HUDEP-2 (cell line): Measurements from ENCODE around the gene ANGEL1.

ENCODE experiments used
- DNase-seq, 76 experiments: peaks; one replicate each; lab custom pipeline; 2025; ENCODE audit not compliant: unreplicated experiment in 76 of 76; lab: John Stamatoyannopoulos, UW

ANGEL1 gene

DNA sequence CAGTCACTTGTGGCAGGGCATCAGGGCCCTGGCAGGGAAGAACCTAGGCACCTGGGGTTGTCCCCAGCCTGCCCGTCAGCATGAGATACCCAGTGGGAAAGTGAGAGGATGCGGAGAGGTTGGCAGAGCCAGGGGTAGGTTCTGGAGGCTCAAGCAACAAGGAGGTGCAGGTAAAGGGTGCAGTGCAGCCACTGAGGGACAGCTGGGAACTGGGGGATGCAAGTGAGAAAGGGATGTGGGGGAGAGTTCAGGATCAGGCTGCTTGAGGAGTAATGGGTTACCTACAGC, 32.7 kb downstream of the ANGEL1 start:
- no peak for DNase-seq

DNA sequence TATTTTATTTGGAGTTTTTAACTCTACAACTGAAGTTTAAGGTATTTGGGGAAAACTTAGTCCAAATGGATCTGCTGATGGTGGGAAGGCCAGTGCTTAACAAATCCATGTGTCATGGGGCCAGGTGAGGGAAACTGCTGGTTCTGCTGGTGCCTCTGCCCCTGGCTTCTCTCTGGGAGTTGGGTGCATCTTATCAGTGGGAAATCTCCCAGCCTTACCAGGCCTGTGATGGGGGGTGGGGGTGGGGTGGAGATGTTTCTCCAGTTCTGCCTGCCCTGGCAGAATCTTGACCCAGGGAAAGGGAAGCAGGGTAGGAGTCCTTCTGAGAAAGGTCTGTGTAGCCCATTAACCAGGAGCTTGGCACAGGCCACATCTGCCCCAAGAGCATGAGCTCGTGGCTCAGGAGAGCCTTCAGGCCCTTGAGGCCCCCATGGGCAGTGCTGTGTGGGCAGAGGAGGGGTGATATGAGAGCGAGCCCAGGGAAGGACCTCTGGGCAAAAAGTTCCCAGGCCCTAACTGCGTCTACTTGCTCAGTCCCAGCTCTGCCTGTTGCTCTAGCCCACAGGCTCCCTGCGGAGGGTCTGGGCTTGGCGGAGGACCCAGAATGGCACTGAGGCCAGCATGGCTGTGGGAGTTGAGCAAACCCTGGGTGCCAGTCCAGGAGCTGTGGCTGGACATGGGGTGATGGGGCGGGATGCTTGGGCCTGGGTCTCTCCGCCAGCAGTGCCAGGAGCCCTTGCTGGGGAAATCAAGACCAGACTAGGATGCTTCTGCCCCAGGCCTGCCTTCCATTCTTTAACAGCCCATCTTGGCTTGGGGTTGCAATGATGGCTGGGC, 33.2 kb downstream of the ANGEL1 start:
- no peak for DNase-seq

DNA sequence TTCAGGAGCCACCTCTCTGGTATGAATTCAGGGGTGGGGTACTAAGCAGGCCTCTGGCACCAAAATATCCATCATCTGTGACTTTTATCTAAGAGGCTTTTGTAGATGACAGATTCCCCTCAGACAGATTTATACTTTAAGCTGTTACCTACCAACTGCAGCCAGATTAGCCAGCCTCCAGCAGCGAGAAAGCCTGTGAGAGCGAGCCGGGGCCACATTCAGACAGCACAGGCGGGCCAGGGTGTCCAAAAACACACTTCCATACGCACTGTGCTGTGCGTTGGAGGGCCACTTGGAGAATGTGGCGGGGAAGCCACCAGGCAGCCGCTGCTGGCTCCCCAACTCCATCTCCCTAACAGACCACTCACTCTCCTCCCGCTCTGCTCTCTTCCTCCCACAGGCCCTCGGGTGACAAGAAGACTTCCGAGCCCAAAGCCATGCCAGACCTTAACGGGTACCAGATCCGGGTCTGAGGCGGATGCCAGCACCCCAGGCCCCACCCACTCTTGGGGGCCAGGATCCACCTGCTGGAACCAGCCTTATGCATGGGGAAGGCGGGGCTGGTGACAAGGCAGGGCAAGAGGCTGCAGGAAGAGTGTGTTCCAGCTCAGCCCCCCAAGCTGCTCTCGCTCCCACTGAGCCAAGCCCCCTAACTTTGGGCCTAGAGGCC, 34.0 kb downstream of the ANGEL1 start:
- DNase-seq = no peak

DNA sequence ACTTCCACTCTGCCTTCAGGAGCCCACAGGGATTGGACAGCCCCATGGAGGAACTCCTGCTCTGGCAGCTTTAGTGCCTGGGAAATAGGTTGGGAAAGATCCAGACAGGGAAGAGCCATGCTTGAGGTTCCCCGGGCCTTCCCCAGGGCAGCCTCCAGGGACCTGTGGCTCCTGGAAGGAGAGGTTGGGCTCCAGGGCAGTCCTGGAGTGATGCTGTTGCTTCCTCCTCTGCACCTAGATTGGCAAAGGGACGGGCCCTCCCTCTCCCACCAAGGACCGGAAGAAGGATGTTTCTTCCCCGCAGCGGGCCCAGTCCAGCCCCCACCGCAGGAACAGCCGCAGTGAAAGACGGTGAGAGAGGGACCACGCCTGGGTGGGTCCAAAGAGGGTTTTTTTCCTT, 35.0 kb downstream of the ANGEL1 start:
- no peak for DNase-seq

DNA sequence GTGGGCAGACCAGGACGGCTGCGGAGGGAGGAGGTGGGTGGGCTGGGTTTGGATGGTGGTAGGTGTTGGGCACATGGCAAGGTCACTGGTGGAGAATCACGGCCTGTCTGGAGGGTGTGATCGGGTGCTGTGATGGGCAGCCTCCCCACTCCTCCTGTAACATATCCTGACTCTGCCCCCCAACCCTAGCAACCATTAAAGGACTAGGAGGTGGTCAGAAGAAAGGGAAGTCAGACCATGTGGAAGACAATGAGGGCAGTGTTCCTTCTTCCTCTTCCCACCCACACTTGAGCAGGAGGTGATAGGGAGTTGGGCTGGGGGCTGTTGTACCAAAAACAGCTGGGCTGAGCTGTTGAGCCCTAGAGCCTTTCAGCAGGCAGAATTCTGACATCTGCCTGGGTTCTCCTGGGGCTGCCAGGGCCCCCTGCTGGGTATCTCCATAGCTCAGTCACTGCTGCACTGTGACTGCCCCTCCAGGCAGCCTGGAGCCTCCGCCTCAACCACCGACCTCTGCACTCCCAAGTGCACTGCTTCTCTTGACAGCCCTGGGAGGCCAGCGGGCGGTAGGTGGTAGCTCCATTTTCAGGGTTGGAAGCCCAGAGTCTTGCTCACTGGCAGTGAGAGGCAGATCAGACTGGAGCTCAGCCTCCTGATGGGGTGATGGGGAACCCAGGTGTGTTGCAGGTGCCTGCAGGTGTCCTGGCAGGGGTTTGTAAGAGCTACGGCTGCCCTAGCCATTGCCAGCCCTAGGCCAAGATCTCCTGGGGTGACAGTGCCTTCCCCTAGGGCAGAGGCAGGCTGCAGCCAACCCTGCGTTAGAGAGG, 36.0 kb downstream of the ANGEL1 start:
- DNase-seq = peak in 12 of 76 experiments; percentile 1 to 55 (median 9)

DNA sequence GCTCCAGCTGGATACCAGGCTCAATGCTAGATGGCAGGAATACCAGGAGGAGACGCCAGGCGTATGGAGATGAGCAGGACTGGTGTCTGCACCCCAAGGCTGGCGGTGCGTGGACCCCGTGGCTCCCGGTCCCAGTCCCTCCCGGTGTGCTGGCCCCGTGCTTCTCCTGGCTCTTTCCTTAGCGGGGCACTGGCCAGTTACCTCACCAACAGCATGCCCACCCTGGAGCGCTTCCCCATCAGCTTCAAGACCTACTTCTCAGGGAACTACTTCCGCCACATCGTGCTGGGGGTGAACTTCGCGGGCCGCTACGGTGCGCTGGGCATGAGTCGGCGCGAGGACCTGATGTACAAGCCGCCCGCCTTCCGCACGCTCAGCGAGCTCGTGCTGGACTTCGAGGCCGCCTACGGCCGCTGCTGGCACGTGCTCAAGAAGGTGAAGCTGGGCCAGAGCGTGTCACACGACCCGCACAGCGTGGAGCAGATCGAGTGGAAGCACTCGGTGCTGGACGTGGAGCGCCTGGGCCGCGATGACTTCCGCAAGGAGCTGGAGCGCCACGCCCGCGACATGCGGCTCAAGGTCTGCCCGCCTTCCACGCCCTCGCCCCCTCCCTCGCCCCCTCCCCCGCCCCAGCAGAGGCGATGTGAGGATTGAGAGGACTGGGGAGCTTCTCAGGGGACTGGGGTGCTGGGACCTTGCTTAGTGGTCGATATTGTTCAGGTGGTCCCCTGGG, 36.8 kb downstream of the ANGEL1 start:
- DNase-seq = no peak

DNA sequence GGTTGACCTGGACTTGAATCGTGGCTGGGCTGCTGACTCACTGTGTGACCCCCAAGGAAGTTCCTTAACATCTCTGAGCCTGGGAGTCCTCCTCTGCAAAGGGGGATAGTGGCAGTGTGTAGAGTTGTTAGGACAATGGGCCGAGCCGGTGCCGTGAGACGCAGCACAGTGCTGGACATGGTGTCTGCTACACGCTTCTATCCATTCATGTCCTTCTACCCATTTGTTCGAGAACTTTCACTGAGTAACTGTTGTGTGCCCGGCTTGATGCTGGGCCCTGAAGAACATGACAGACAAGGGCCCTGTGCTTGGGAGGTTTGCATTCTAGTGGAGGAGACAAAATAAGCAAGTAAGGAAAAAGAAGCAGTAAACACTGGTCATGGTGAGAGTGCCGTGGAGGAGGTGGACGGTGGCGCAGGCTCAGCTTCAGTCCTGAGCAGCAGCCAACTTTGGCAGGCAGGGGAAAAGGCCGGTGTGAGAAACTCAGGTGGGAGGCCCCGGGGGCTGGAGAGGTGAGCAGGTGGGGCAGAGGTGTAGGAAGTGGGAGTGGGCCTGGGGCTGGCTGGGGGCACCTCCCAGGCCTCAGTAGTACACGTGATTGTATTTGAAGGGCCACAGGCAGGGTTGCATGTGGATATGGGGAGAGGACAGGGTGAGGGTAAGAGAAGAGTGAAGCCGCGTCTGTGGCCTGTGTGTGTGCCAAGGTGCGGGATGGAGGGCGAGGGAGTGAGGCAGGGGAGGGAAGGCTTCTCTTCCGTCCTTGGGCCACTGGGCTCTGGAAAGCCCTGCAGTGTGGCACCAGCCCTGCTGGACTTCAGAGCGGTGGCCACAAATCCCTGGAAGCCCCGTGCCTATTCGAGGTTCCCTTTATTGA, 37.6 kb downstream of the ANGEL1 start:
- no peak for DNase-seq

DNA sequence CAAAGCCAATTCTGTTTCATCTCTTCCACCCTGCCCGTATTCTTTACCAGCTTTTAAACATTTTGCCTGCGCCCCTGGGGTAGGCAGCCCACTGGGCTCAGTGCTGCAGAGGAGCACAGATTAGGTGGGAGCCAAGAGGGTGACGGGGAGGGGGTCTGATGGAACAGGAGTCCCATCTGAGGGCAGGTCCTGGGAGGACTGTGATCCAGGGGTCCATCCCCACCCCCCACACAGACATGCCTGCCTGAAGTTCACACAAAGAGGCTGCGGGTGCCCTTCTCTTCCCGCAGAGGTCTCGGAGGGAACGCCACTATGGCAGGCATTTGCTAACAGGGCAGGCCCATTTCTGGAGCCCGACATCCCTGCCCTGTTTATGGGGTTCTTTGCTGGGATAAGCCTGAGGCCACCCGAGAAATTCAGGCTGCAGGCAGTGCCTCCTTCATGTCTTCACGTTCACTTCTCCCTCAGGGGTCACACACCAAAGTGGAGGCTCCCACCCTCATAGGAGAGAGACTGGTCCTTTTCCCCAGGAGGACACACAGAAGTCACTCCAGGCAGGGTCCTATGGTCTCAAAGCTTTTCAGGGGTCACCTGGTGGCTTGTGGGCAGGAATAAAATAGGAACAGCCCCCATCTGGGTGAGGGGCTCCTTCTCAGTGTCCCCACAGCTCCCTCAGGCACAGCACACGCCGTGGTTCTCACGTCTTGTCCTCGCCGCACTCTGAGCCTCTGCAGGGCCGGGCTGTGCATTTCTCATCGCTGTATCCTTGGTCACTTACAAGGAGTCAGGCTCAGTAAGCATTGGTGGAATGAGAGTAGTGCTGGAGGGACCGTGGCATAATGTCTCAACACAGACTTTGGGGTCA, 38.5 kb downstream of the ANGEL1 start:
- no peak for DNase-seq

DNA sequence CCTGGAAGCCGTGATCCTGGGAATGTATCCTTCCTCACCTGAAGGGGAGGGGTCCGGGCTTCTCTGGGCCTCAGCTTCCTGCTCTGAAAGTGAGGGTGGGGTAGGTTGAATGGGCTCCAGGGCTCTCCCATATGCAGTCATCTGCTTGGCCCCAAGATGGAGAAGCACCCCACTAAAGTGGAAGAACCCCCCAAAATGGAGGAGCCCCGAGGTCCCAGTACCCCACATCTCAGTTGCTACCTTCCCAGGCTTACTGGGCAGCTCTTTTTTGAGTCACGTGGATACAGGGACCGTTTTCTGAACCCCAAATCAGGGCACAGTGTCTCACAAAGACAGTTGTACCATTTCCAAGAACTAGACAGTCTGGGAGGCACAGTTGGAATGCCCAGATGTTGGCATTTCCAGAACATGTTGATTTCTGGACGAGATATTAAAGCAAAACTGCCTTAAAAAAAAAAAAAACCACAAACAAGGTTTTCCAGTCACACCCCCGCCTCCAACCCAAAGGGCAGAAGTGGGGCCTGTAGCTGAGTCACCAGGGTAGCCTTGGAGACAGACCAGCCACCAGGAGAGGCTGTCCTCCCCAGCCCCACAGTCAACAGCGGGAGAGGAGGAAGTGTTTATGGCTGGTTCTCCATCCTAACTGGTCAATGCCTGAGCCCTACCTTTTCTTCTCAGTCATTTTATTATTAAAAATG, 39.3 kb downstream of the ANGEL1 start:
- peak in 50 of 76 experiments; percentile 1 to 75 (median 40) for DNase-seq

DNA sequence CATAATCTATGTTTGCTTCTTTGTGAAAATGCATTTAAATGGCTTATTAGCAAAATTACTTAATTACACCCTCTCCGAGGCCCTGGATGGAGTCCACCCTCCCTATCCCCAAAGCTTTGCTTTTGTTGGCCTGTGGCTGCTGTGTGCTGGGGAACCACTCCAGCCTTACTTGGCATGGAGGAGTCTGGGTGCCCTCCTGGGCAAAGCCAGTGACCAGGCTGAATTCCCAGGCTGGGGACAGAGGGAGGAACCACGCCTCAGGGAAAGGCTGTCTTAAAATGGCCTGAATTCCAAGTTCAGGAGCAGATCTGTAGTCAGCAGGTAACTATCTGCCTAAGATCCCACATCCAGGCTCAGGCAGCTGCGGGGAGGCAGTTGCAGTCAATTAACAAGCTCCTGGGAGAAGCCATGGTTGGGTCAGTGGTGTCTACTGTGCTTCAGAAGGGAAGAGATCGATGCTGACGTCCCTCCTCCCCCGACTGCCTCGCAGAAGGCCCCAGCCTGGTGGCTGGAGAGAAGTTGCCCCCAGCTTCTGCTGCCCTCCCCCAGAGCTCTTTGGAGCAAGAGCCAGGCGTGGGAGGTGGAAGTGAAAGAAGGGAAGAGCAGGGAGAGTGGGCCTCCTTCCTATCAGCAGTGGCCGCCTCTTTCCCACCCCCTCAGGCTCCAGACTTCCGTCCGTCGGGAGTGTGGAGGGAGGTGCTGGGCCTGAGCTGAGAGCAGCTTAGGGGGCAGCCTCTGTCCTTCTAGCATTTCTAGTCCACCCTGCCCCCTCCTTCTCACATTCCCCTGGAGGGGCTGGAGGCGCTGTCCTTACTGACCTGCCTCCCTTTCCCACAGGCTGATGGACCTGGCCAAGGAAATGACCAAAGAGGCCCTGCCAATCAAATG, 40.1 kb downstream of the ANGEL1 start:
- DNase-seq = no peak

DNA sequence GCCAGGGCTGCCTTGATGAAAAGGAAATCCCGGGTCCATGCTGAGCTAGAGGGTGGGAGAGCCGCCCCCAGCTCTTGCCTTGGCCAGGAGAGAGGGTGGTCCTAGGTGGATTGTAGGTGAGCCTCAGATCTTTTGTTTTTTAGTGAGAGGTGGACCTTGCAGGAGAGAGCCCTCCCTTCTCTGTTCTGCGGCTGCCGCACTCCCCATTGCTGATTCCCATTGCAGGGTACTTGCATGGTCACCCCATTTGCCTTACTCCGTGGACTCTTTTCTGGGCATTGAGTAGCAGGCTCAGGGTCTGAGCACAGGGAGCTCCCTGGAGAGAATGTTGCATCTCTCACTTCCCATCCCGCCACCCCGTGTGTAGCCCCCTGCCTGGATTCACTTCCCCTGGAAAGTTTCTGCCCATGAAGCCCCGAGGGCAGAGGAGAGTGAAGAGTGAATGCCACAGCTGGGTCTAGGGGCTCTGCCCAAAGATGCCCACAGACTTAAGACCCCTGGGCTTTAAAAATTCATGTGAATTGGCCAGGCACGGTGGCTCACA, 41.2 kb downstream of the ANGEL1 start:
- no peak for DNase-seq

DNA sequence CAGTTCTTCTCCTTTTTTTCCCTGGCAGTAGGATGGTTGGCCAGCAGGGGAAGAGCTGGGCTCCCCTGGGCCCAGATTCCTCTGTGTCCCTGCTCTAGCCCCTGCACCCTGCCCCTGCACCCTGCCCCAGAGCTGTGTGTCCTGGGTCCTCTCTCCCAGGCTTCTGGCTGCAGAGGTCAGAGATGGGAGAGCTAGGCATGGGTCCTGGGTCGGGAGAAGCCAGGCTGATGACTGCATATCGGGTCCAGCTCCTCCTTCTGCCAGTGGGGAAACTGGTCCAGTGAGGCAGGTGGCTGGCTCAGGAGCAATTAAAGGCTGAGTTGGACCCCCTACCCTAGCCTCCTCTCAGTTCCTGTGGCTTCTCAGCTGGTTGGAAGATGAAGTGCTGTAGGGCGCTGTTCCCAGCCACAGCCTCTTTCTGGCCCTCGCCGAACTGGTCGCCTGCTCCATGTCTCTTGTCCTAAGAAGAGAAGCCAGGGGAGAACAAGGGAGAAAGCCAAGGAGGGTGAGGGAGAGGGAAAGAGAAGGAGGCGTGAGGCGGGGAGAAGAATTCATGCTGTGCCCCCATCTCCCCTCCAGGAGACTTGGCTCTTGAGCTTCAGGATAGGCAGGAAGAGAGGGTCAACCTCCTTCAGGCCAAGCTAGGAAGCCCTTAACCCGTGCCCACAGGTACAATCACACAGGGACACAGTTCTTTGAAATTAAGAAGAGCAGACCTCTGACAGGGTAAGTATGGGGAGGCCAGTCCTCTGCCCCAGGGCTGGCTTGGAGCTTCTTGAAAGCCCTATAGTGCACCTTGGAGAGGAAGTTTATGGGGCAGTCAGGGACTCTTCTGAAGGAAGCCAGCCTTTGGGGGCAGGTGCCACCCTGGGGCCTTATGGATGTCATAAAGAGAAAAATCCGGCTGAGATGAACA, 41.9 kb downstream of the ANGEL1 start:
- DNase-seq = no peak

DNA sequence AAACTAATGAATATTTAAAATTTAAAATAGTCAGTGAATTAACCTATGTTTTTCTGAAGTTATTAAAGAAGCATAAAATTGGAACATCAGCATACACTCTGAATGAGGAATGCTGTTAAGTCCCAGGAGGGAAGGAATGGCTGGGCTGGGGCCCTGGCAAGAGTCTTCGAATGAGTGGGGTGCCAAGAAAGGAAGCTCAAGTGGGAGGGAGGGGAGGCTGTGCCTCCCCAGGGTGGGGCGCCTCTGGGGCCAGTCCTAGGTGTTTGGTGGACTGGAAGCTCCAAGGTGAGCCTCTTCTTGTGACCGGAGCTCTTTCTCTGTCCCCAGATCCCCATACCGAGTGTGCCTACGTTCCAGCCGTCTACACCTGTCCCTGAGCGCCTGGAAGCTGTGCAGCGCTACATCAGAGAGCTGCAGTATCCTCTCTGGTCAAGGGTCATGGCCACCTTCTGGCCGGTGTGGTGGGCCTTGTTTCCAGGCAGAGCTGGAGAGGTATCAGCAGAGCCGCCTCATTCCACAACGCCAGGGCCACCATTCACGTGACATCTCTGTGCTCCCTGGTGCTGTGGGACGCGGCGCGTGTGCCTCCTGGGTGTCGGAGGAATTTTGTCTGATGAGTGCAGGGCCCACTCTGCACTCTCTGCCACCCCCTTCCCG, 42.9 kb downstream of the ANGEL1 start:
- DNase-seq = no peak

DNA sequence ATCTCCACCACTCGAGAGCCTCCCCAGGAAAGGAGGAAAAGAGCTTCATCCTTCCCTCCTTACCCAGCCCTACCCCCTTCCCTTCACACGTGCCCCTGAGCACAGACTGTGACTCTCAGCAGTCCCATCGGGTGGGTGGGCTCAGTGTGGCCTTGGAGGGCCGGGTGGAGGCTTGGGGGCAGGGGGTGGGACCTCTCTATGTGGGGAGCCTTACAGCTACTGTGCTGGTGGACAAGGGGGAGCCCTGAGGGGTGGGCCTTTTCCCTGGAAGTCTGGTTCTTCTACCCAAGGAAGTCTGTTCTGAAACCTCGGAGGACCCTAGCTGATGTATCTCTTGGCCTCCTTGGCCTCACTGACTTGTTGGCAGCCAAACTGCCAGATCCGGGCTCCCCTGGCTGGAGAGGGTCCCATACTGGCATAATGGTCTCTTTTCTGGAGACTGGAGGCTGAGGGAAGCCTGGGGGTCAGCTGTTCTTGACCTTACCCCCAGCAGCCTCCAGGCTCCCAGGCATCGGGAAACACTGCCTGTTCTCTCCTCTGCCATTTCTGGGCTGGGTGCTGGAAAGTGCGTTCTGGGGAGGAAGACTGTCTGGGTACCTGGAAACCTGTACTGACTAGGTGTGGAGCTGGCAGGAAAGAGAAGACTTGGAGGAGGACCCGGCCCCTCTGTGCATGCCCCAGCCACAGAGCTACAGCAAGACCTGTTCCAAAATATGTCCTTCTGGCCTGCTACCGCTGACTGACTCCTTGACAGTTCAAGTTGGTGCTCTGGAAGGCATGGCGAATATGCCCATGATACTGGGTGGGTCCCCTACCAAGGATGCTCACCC, 43.8 kb downstream of the ANGEL1 start:
- no peak for DNase-seq
